ENCODE measurements around the gene CDX2. TPM values are rescaled to one million over a fixed set of nuclear protein-coding genes. Genes with fewer than 3 reads are reported as not detected.

CDX2 gene
- total RNA-seq, 2 experiments from 2014 or later = not detected

- CTCF ChIA-PET (ENCODE audit: unreplicated experiment) = no interaction called here
- no TSS peak for BruUV-seq (replicated peaks)
- Histone ChIP-seq H3K9me2 (ENCODE audit: insufficient read depth, low read length) (no peaks in the 10 kb centered on the region), H3K36me3 (ENCODE audit: insufficient read depth, low read length) (no peaks in the 10 kb centered on the region), H3K79me2 (ENCODE audit: insufficient read depth, low read depth, low read length) (no peaks in the 10 kb centered on the region), H3K9me3 (ENCODE audit: low read length) (no peaks in the 10 kb centered on the region), H2AFZ (ENCODE audit: low read length) (no peak overlapping the region), H4K20me1 (ENCODE audit: insufficient read depth, low read length) (no peaks in the 10 kb centered on the region), H3K4me2 (ENCODE audit: low read length) (no peak overlapping the region), H3K4me1 (ENCODE audit: insufficient read depth, low read length, poor library complexity, severe bottlenecking) (no peaks in the 10 kb centered on the region), H3K4me3 (ENCODE audit: low read depth, low read length, poor library complexity, severe bottlenecking) (no peak overlapping the region), H3K27ac (ENCODE audit: low read depth, low read length, poor library complexity, severe bottlenecking) (no peak overlapping the region)
- DNase-seq (ENCODE audit: low spot score) = no peak
- intact Hi-C loops (cut with micrococcal nuclease; ENCODE audit: unreplicated experiment) = no loop called here
- TF ChIP-seq CTCF (conservative IDR thresholded peaks at IDR 0.05; ENCODE audit: low read length) (no peak), EZH2phosphoT487 (IDR thresholded peaks at IDR 0.05; ENCODE audit: borderline replicate concordance, low read depth, low read length) (no peak)
- POLR2A ChIA-PET = no interaction called here
Measured at GRCh38 chr13:27917121-27917947, 51.8 kb downstream of the CDX2 start.

GRCh38 chr13:27915301-27916207 is 53.6 kb downstream of the CDX2 start:
- no peak overlapping the region for H3K27ac ChIP-seq (ENCODE audit: low read depth, low read length, poor library complexity, severe bottlenecking)
- H3K4me2 ChIP-seq (ENCODE audit: low read length) = no peak overlapping the region
- H2AFZ ChIP-seq (ENCODE audit: low read length) = no peak overlapping the region
- no peak for TF ChIP-seq EZH2phosphoT487 (IDR thresholded peaks at IDR 0.05; ENCODE audit: borderline replicate concordance, low read depth, low read length)
- TF ChIP-seq CTCF (conservative IDR thresholded peaks at IDR 0.05; ENCODE audit: low read length) = no peak
- no peaks in the 10 kb centered on the region for H3K4me1 ChIP-seq (ENCODE audit: insufficient read depth, low read length, poor library complexity, severe bottlenecking)
- no peak overlapping the region for H3K4me3 ChIP-seq (ENCODE audit: low read depth, low read length, poor library complexity, severe bottlenecking)
- intact Hi-C loops (cut with micrococcal nuclease; ENCODE audit: unreplicated experiment) = no loop called here
- POLR2A ChIA-PET = no interaction called here
- no peaks in the 10 kb centered on the region for H3K9me3 ChIP-seq (ENCODE audit: low read length)
- no peaks in the 10 kb centered on the region for H3K36me3 ChIP-seq (ENCODE audit: insufficient read depth, low read length)
- CTCF ChIA-PET (ENCODE audit: unreplicated experiment) = no interaction called here
- no peaks in the 10 kb centered on the region for H3K9me2 ChIP-seq (ENCODE audit: insufficient read depth, low read length)
- H3K79me2 ChIP-seq (ENCODE audit: insufficient read depth, low read depth, low read length) = no peaks in the 10 kb centered on the region
- no peaks in the 10 kb centered on the region for H4K20me1 ChIP-seq (ENCODE audit: insufficient read depth, low read length)
- BruUV-seq (replicated peaks) = no TSS peak
- DNase-seq (ENCODE audit: low spot score) = no peak

Data from OCI-LY7 (cell line).